CD4-positive, alpha-beta memory T cell (primary cell): ENCODE data around the gene CDKN1C. TPM values are rescaled to one million over a fixed set of nuclear protein-coding genes. Genes with fewer than 3 reads are reported as not detected.

Experiments
- CTCF ChIA-PET: fragments of 350-600 bp; sonication (Branson Sonifier 250); formaldehyde crosslinking; loops from one replicate; lab custom pipeline; 2021; ENCODE audit warnings: inconsistent platforms; ENCODE audit not compliant: partially characterized antibody; lab: Charles Lee
- POLR2A ChIA-PET: fragments of 350-600 bp; sonication (Branson Sonifier 250); formaldehyde crosslinking; loops from one replicate; lab custom pipeline; 2021; ENCODE audit not compliant: partially characterized antibody; lab: Charles Lee
- DNase-seq, 5 donors: peaks; one replicate each; pipeline versions ENCODE4 v3.0.0 to v3.0.0-alpha.2; 2020 to 2022; ENCODE audit warnings: mixed read lengths in 1 of 5
- H3K27ac ChIP-seq: one replicate; pipeline ENCODE4 v1.7.0; 2013; ENCODE audit warnings: low read depth, low read length
- H3K27me3 ChIP-seq: 2 replicates; pipeline ENCODE4 v1.7.0; 2013; ENCODE audit warnings: mild to moderate bottlenecking, low read length, moderate library complexity; ENCODE audit not compliant: insufficient read depth
- H3K36me3 ChIP-seq: 2 replicates; pipeline ENCODE4 v1.7.0; 2013; ENCODE audit warnings: mild to moderate bottlenecking, low read length, moderate library complexity; ENCODE audit not compliant: insufficient read depth
- H3K4me1 ChIP-seq: 2 replicates; pipeline ENCODE4 v1.7.0; 2013; ENCODE audit warnings: mild to moderate bottlenecking, low read length, moderate library complexity; ENCODE audit not compliant: insufficient read depth
- H3K4me3 ChIP-seq, 2 donors: one replicate each; pipeline ENCODE4 v1.7.0; 2013; ENCODE audit warnings: low read length in 2 of 2, mild to moderate bottlenecking in 1 of 2
- H3K9me3 ChIP-seq, 2 donors: one replicate each; pipeline ENCODE4 v1.7.0; 2013; ENCODE audit warnings: low read length in 2 of 2, control low read depth in 1 of 2; ENCODE audit not compliant: control insufficient read depth in 1 of 2
- H3K27ac Mint-ChIP-seq, 7 donors: one replicate each; pipeline ENCODE4 v1.8.0; 2020 to 2021; ENCODE audit warnings: mixed read lengths in 7 of 7, mild to moderate bottlenecking in 6 of 7, inconsistent platforms in 3 of 7, moderate library complexity in 3 of 7
- H3K27me3 Mint-ChIP-seq, 2 donors: one replicate each; pipeline ENCODE4 v1.8.0; 2020 to 2021; ENCODE audit warnings: mixed read lengths in 2 of 2
- H3K36me3 Mint-ChIP-seq, 2 donors: one replicate each; pipeline ENCODE4 v1.8.0; 2020 to 2021; ENCODE audit warnings: mixed read lengths in 2 of 2, inconsistent platforms in 1 of 2, mild to moderate bottlenecking in 1 of 2
- H3K4me1 Mint-ChIP-seq, 4 donors: one replicate each; pipeline ENCODE4 v1.8.0; 2020 to 2021; ENCODE audit warnings: mixed read lengths in 4 of 4, mild to moderate bottlenecking in 1 of 4
- H3K4me3 Mint-ChIP-seq, 8 donors: one replicate each; pipeline ENCODE4 v1.8.0; 2020 to 2021; ENCODE audit warnings: mixed read lengths in 8 of 8, mild to moderate bottlenecking in 7 of 8, moderate library complexity in 6 of 8, inconsistent platforms in 3 of 8
- H3K9me3 Mint-ChIP-seq, 8 donors: one replicate each; pipeline ENCODE4 v1.8.0; 2020 to 2021; ENCODE audit warnings: mixed read lengths in 8 of 8, mild to moderate bottlenecking in 5 of 8, inconsistent platforms in 3 of 8, moderate library complexity in 1 of 8
- intact Hi-C: fragments of 100-400 bp; cut with micrococcal nuclease; formaldehyde crosslinking; loops from one replicate; pipeline ENCODE4 v1.15.1; 2023
- polyA plus RNA-seq, 2 donors: library from polyadenylated mRNA; unstranded; fragments of 300-500 nt; fragmentation: Illumina TruSeq; gene quantifications; one replicate each; pipeline ENCODE4 v1.2.3, GENCODE V29; 2021
- total RNA-seq, 2 experiments: library from RNA; stranded (reverse); gene quantifications; one replicate each; pipeline ENCODE4 v1.2.3, GENCODE V29; 2021

The CDKN1C gene
- total and polyA plus RNA-seq, 4 experiments from 2014 or later = 0.10 to 6.1 (median 2.8) TPM

DNA sequence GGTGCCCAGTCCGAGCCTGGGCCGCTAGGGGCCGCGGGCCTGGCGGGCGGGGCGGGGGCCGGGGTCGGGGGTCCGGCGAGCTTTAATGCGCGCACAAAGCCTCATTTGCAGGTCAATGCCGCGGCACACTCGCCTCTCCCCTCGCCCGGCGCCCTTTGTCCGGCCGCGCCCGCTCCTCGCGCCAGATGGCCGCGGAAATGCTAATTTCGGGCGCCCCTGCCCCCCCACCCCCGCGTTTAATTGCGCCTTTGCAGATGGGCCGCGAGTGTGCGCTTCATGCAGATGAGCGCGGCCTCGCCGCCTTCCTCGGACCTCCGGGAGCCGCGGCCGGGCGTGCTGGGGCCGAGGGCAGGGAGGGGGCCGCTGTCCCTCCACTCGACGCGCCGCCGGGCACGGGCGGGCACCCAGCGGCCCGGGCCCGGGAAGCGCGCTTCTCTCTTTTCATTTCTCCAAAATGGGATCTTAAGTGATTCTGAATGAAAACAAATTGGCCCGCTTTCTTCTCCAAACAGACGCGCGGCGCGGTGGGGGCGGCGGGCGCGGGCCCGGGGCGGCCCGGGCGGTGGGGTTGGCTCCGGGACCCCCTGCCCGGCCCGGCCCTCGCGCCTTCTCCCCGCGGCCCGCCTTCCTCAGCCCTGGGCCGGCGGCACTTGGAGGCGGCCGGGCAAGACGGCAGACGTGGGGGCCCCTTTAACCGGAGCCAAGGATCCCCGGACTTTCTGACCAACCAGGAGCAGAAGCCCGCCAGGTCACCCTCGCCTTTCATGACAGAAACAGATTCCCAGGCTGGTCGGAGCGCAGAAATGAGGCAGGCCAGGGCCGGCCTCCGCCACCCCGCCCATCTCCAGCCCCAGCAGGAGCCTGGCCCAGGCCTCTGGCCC, 22.9 kb downstream of the CDKN1C start:
- H3K4me1 ChIP-seq = no peaks in the 10 kb centered on the region
- Mint-ChIP-seq H3K4me3 (no peak overlapping the region), H3K36me3 (no peaks in the 10 kb centered on the region), H3K4me1 (peaks cover 0 to 1% (median 0%) of the 10 kb centered on the region in 4 donors), H3K27me3 (peaks cover 15 to 29% of the 10 kb centered on the region in 2 donors), H3K27ac (no peak overlapping the region), H3K9me3 (peaks cover 0 to 3% (median 0%) of the 10 kb centered on the region in 8 donors)
- H3K4me3 ChIP-seq = no peak overlapping the region
- intact Hi-C loops = no loop called here
- no peaks in the 10 kb centered on the region for H3K9me3 ChIP-seq
- no peak for DNase-seq
- H3K36me3 ChIP-seq = no peaks in the 10 kb centered on the region
- no peak overlapping the region for H3K27ac ChIP-seq
- ChIA-PET CTCF (no interaction called here), POLR2A (no interaction called here)
- H3K27me3 ChIP-seq = peaks cover 10% of the 10 kb centered on the region

DNA sequence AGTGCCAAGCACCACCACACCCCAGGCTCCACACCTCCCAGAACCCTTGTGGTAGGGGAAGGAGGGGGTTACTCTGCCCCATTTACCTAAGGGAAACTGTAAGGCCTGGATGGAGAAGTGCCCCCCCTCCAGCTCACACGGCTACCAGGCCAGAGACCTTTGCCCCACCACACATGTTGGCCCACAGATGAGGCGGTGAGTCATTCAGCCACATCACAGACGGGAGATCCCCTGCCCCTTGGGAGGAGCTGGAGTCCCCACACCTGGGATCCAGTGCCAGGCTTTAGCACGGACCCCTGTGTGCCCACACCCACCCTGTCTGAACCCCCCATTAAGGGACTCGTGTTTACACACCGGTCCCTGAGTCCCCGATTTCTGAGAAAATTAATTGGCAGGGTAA, 24.9 kb downstream of the CDKN1C start:
- DNase-seq = no peak
- peaks cover 10% of the 10 kb centered on the region for H3K27me3 ChIP-seq
- Mint-ChIP-seq H3K9me3 (peaks cover 0 to 3% (median 0%) of the 10 kb centered on the region in 8 donors), H3K27me3 (peaks cover 11 to 24% of the 10 kb centered on the region in 2 donors), H3K36me3 (no peaks in the 10 kb centered on the region), H3K4me1 (no peaks in the 10 kb centered on the region), H3K4me3 (no peak overlapping the region), H3K27ac (no peak overlapping the region)
- H3K9me3 ChIP-seq = no peaks in the 10 kb centered on the region
- intact Hi-C loops = no loop called here
- ChIA-PET CTCF (no interaction called here), POLR2A (no interaction called here)
- no peaks in the 10 kb centered on the region for H3K36me3 ChIP-seq
- H3K4me3 ChIP-seq = no peak overlapping the region
- H3K4me1 ChIP-seq = no peaks in the 10 kb centered on the region
- no peak overlapping the region for H3K27ac ChIP-seq

DNA sequence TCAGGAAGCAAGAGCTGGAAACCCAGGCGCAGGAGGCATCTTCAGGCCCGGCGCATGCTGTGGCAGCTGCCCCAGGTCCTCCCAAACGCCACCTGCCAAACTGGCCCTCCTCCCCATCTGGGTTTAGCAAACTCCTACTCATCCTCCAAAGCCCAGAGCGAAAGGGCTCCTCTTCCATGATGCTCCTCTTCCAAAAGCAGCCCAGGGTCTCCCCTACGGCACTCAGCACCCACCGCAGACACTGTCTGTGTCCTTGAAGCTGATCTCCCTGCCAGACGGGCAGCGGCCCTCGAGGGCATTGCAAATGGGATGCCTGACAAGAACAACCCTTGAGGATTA, 25.9 kb downstream of the CDKN1C start:
- Histone ChIP-seq H3K27me3 (peaks cover 10% of the 10 kb centered on the region), H3K4me3 (no peak overlapping the region), H3K4me1 (no peaks in the 10 kb centered on the region), H3K9me3 (no peaks in the 10 kb centered on the region), H3K36me3 (no peaks in the 10 kb centered on the region), H3K27ac (no peak overlapping the region)
- Mint-ChIP-seq H3K9me3 (peaks cover 0 to 3% (median 0%) of the 10 kb centered on the region in 8 donors), H3K4me1 (no peaks in the 10 kb centered on the region), H3K4me3 (no peak overlapping the region), H3K36me3 (no peaks in the 10 kb centered on the region), H3K27me3 (peaks cover 7 to 19% of the 10 kb centered on the region in 2 donors), H3K27ac (peak overlapping the region in 1 of 7 donors; percentile 51)
- intact Hi-C loops = no loop called here
- no peak for DNase-seq
- ChIA-PET POLR2A (no interaction called here), CTCF (no interaction called here)

DNA sequence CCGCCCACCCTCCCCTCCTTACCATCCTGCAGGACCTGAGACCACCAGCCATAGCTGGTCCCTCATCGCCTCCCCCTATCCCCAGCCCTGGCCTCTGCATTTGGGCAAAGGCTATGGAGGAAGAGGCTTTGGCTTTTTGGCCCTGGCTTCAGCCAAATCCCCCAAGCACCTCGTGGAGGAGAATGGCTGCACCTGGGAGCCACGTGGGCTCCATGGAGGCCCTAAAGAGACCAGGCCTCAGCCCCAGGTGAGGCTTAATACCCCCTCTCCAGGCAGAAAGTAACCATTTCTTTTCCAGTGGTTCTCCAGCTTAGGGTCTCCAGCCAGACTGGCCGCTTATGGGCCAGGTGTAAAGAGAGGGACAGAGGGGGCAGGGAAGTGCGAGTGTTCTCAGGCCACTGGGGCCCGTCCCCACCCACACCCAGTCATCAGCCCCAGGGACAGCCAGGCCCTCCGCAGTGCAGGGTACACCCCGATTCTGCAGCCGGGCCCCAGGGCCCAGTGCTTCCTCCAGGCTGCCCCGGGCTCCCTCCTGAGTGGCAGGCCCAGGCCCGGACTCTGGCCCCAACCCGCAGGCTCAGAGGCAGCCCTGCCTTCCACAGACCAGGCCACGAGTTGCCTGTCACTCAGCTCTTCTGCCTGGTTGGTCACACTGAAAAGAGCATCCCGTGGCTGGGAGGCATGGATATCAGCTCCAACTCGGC, 26.4 kb downstream of the CDKN1C start:
- H3K4me1 ChIP-seq = no peaks in the 10 kb centered on the region
- H3K27me3 ChIP-seq = peaks cover 10% of the 10 kb centered on the region
- CTCF ChIA-PET = no interaction called here
- Mint-ChIP-seq H3K27ac (no peak overlapping the region), H3K4me3 (no peak overlapping the region), H3K9me3 (peaks cover 0 to 3% (median 0%) of the 10 kb centered on the region in 8 donors), H3K4me1 (peaks cover 0 to under 1% (median 0%) of the 10 kb centered on the region in 4 donors), H3K27me3 (peaks cover 4 to 15% of the 10 kb centered on the region in 2 donors), H3K36me3 (no peaks in the 10 kb centered on the region)
- no peaks in the 10 kb centered on the region for H3K36me3 ChIP-seq
- no peak overlapping the region for H3K4me3 ChIP-seq
- POLR2A ChIA-PET = no interaction called here
- DNase-seq = no peak
- no peaks in the 10 kb centered on the region for H3K9me3 ChIP-seq
- no peak overlapping the region for H3K27ac ChIP-seq
- intact Hi-C loops = no loop called here

DNA sequence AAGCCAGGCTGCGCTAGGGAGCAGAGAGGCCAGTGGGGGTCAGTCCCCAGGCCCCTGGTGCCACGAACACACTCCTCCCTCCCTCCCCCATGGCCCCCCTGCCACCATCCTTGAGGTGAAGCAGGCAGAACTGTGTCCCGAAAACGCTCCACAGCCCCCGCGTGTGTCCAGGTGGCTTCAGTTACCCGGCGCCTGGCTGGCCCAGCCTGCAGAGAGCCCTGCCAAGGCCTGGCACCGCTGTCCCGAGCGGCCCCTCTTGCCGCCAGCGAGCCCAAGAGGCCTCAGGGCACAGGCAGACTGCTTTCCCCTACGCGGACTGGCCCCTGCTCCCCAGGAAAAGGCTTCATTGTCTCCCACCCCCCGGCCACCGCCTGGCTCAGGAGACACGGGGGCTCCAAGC, 27.7 kb downstream of the CDKN1C start:
- ChIA-PET CTCF (no interaction called here), POLR2A (no interaction called here)
- intact Hi-C loops = no loop called here
- Mint-ChIP-seq H3K4me1 (peaks cover 0 to 2% (median 0%) of the 10 kb centered on the region in 4 donors), H3K36me3 (no peaks in the 10 kb centered on the region), H3K4me3 (no peak overlapping the region), H3K9me3 (peaks cover 0 to 3% (median 0%) of the 10 kb centered on the region in 8 donors), H3K27me3 (peaks cover 2 to 10% of the 10 kb centered on the region in 2 donors), H3K27ac (peak overlapping the region in 1 of 7 donors; percentile 54)
- DNase-seq = no peak
- H3K36me3 ChIP-seq = no peaks in the 10 kb centered on the region
- H3K4me1 ChIP-seq = no peaks in the 10 kb centered on the region
- peaks cover 5% of the 10 kb centered on the region for H3K27me3 ChIP-seq
- H3K27ac ChIP-seq = no peak overlapping the region
- no peak overlapping the region for H3K4me3 ChIP-seq
- H3K9me3 ChIP-seq = no peaks in the 10 kb centered on the region

DNA sequence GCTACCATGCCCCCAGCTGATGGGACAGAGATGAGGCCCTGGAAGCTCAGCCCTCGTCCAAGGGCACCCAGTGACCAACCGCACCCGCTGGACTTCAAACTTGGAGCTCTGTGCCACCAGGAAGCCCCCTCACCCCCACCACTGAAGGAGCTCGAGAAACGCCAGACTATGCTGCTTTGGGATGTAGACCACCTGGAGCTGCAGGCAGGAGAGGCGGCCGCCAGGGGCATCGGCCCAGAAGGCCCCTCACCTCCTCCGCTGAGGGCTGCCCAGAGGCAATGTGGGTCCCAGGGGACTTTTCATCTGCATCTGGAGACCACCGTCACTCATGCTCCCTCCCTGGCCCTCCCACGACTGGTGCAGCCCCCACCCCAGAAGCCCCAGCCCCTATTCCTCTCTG, 28.3 kb downstream of the CDKN1C start:
- H3K4me3 Mint-ChIP-seq = no peak overlapping the region
- ChIA-PET POLR2A (no interaction called here), CTCF (no interaction called here)
- intact Hi-C loops = no loop called here
- Histone ChIP-seq H3K36me3 (no peaks in the 10 kb centered on the region), H3K27me3 (peaks cover 5% of the 10 kb centered on the region), H3K4me1 (no peaks in the 10 kb centered on the region), H3K4me3 (no peak overlapping the region), H3K27ac (no peak overlapping the region), H3K9me3 (no peaks in the 10 kb centered on the region)
- H3K36me3 Mint-ChIP-seq = no peaks in the 10 kb centered on the region
- peaks cover 2 to 10% of the 10 kb centered on the region in 2 donors for H3K27me3 Mint-ChIP-seq
- peaks cover 0 to 2% (median 0%) of the 10 kb centered on the region in 4 donors for H3K4me1 Mint-ChIP-seq
- peaks cover 0 to 3% (median 0%) of the 10 kb centered on the region in 8 donors for H3K9me3 Mint-ChIP-seq
- no peak overlapping the region for H3K27ac Mint-ChIP-seq
- no peak for DNase-seq

DNA sequence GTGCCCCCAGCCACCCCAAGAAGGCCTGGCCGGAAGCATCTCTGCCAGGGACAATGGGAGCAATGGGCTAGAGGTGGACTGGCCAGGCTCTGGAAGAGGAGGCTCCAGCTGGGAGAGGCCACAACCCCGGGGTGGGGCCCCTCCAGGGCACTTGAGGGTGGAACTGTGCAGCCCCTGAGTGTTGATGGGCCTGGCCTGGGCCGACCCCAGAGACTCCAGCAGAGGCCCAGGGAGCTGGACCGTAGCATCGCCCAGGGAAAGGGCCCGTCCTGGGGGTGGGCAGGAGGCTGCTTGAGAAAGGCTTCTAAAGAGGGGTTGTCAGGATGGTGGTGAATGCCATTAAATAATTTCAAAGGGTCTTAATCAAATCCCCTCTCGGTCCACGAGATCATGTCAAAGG, 30.4 kb downstream of the CDKN1C start:
- intact Hi-C loops = no loop called here
- Histone ChIP-seq H3K4me3 (no peak overlapping the region), H3K36me3 (no peaks in the 10 kb centered on the region), H3K27me3 (no peaks in the 10 kb centered on the region), H3K27ac (no peak overlapping the region), H3K4me1 (no peaks in the 10 kb centered on the region), H3K9me3 (no peaks in the 10 kb centered on the region)
- Mint-ChIP-seq H3K4me3 (no peak overlapping the region), H3K36me3 (no peaks in the 10 kb centered on the region), H3K4me1 (peaks cover 0 to 2% (median 0%) of the 10 kb centered on the region in 4 donors), H3K9me3 (no peaks in the 10 kb centered on the region), H3K27ac (no peak overlapping the region), H3K27me3 (no peaks in the 10 kb centered on the region)
- DNase-seq = no peak
- ChIA-PET POLR2A (no interaction called here), CTCF (no interaction called here)
